Thoracic aorta (tissue), 2 donors: ENCODE data around the gene DLG5. TPM values are rescaled to one million over a fixed set of nuclear protein-coding genes. Genes with fewer than 3 reads are reported as not detected.

Experiments used
- ATAC-seq: fragments of 150-250 bp; one replicate; pipeline ENCODE4 v1.8.0; 2017; ENCODE audit warnings: low read depth; ENCODE audit not compliant: insufficient number of reproducible peaks, low FRiP score
- DNase-seq: peaks from one replicate; pipeline ENCODE4 v3.0.0-alpha.2; 2020; ENCODE audit warnings: low spot score
- H3K27ac ChIP-seq, 2 donors: fragments of 200-600 bp; sonication (generic); 1 replicate in 1 of 2; 2 replicates in 1 of 2; pipeline ENCODE4 v1.5.1; 2016; ENCODE audit warnings: mild to moderate bottlenecking in 2 of 2, moderate library complexity in 2 of 2
- H3K27me3 ChIP-seq: fragments of 200-600 bp; sonication (generic); replicated peaks from 2 replicates; pipeline ENCODE4 v1.6.0; 2016; ENCODE audit warnings: mild to moderate bottlenecking; ENCODE audit not compliant: insufficient read depth
- H3K36me3 ChIP-seq: fragments of 200-600 bp; sonication (generic); one replicate; pipeline ENCODE4 v1.5.1; 2016
- H3K4me1 ChIP-seq, 2 donors: fragments of 200-600 bp; sonication (generic); 1 replicate in 1 of 2; 2 replicates in 1 of 2; pipeline versions ENCODE4 v1.5.1 to v1.6.0; 2016; ENCODE audit warnings: low read depth in 2 of 2, mild to moderate bottlenecking in 1 of 2; ENCODE audit not compliant: control insufficient read depth in 1 of 2
- H3K4me3 ChIP-seq: fragments of 200-600 bp; sonication (generic); 2 replicates; pipeline ENCODE4 v1.5.1; 2016; ENCODE audit warnings: mild to moderate bottlenecking
- H3K9me3 ChIP-seq: fragments of 200-600 bp; sonication (generic); 2 replicates; pipeline ENCODE4 v1.5.1; 2016
- CTCF ChIP-seq: fragments of 200-600 bp; sonication (generic); IDR thresholded peaks from one replicate; pipeline ENCODE4 v1.5.1; 2019; ENCODE audit warnings: antibody characterized with exemption
- total RNA-seq, 2 donors: library from RNA; depleted of rRNA; stranded (reverse); fragments of >200 nt; gene quantifications; one replicate each; pipeline versions ENCODE4 v1.1.0 to v1.2.3, GENCODE V29; 2016

Gene DLG5
- total RNA-seq, 2 donors from 2014 or later, result 36.4 to 79.6 TPM

- Histone ChIP-seq H3K9me3 (no peaks in the 10 kb centered on the region), H3K27ac (peak overlapping the region; percentile 29 to 87), H3K36me3 (peaks cover 5% of the 10 kb centered on the region), H3K27me3 (no peaks in the 10 kb centered on the region), H3K4me3 (no peak overlapping the region), H3K4me1 (peaks cover 22 to 64% of the 10 kb centered on the region in 2 donors)
- ATAC-seq (no peak), DNase-seq (no peak)
- no peak for TF ChIP-seq CTCF
These were observed 45.6 kb upstream of the DLG5 start for GRCh38 chr10:77972148-77972547.

GRCh38 chr10:77971804-77972144, 45.2 kb upstream of the DLG5 start:
- ATAC-seq (no peak), DNase-seq (no peak)
- no peaks in the 10 kb centered on the region for H3K9me3 ChIP-seq
- peaks cover 2% of the 10 kb centered on the region for H3K36me3 ChIP-seq
- no peaks in the 10 kb centered on the region for H3K27me3 ChIP-seq
- peak overlapping the region; percentile 58 for H3K4me3 ChIP-seq
- TF ChIP-seq CTCF, result no peak
- peak overlapping the region; percentile 29 to 87 for H3K27ac ChIP-seq
- peaks cover 22 to 64% of the 10 kb centered on the region in 2 donors for H3K4me1 ChIP-seq

GRCh38 chr10:77970869-77971803, 44.6 kb upstream of the DLG5 start:
- Histone ChIP-seq H3K4me1 (peaks cover 22 to 64% of the 10 kb centered on the region in 2 donors), H3K9me3 (no peaks in the 10 kb centered on the region), H3K36me3 (no peaks in the 10 kb centered on the region), H3K4me3 (peak overlapping the region; percentile 58), H3K27ac (peak overlapping the region; percentile 54 to 87), H3K27me3 (no peaks in the 10 kb centered on the region)
- ATAC-seq, result peak; percentile 90
- peak; percentile 57 for DNase-seq
- no peak for TF ChIP-seq CTCF

- Histone ChIP-seq H3K4me3 (no peak overlapping the region), H3K36me3 (no peaks in the 10 kb centered on the region), H3K27me3 (no peaks in the 10 kb centered on the region), H3K27ac (peak overlapping the region; percentile 46 to 54), H3K4me1 (peaks cover 16 to 48% of the 10 kb centered on the region in 2 donors), H3K9me3 (no peaks in the 10 kb centered on the region)
- ATAC-seq (no peak), DNase-seq (no peak)
- TF ChIP-seq CTCF, result no peak
These were observed 42.6 kb upstream of the DLG5 start for GRCh38 chr10:77969114-77969513.

GRCh38 chr10:77967611-77968022, 41.1 kb upstream of the DLG5 start:
- no peak for DNase-seq
- TF ChIP-seq CTCF, result no peak

More at GRCh38 chr10:77967611-77968022, 41.1 kb upstream of the DLG5 start:
- Histone ChIP-seq H3K27me3 (no peaks in the 10 kb centered on the region), H3K36me3 (no peaks in the 10 kb centered on the region), H3K9me3 (no peaks in the 10 kb centered on the region), H3K27ac (no peak overlapping the region), H3K4me1 (peaks cover 13 to 36% of the 10 kb centered on the region in 2 donors), H3K4me3 (no peak overlapping the region)
- ATAC-seq, result no peak
